GM23338 (cell line): ENCODE data around the gene C1QTNF4. TPM values are rescaled to one million over a fixed set of nuclear protein-coding genes. Genes with fewer than 3 reads are reported as not detected.
"Not testable (repeated sequence)": the region's sequence is repeated elsewhere in the genome, so short reads cannot be mapped to it uniquely, and the experiment has no call there.

Experiments
- ATAC-seq: fragments of 200-7000 bp; cut with Tn5 transposase; 3 replicates; pipeline ENCODE4 v1.9.1; 2020
- DNase-seq: peaks from one replicate; pipeline ENCODE4 v3.0.0-alpha.2; 2015; ENCODE audit warnings: low spot score
- H2AFZ ChIP-seq: fragments of 200-600 bp; sonication (generic); 2 replicates; pipeline ENCODE4 v1.8.0; 2016; ENCODE audit warnings: antibody characterized with exemption, mild to moderate bottlenecking, moderate library complexity
- H3F3A ChIP-seq: fragments of 200-600 bp; sonication (generic); replicated peaks from 2 replicates; pipeline ENCODE4 v1.8.0; 2017; ENCODE audit warnings: antibody characterized with exemption, mixed run types, low read depth
- H3K27ac ChIP-seq: fragments of 200-600 bp; sonication (generic); 2 replicates; pipeline ENCODE4 v1.6.1; 2016; ENCODE audit warnings: low read depth
- H3K27me3 ChIP-seq: fragments of 200-600 bp; sonication (generic); 2 replicates; pipeline ENCODE4 v1.8.0; 2016; ENCODE audit warnings: mild to moderate bottlenecking, mixed run types, moderate library complexity; ENCODE audit not compliant: insufficient read depth
- H3K36me3 ChIP-seq: fragments of 200-600 bp; sonication (generic); 2 replicates; pipeline ENCODE4 v1.8.0; 2016; ENCODE audit warnings: mild to moderate bottlenecking; ENCODE audit not compliant: insufficient read depth
- H3K4me1 ChIP-seq: fragments of 200-600 bp; sonication (generic); 2 replicates; pipeline ENCODE4 v1.8.0; 2016; ENCODE audit warnings: mild to moderate bottlenecking, moderate library complexity; ENCODE audit not compliant: insufficient read depth
- H3K4me2 ChIP-seq: fragments of 200-600 bp; sonication (generic); 2 replicates; pipeline ENCODE4 v1.7.1; 2017; ENCODE audit warnings: mixed run types
- H3K4me3 ChIP-seq: fragments of 200-600 bp; sonication (generic); 2 replicates; pipeline ENCODE4 v1.6.1; 2016; ENCODE audit warnings: mixed run types
- H3K79me2 ChIP-seq: fragments of 200-600 bp; sonication (generic); replicated peaks from 2 replicates; pipeline ENCODE4 v1.8.0; 2017; ENCODE audit warnings: mild to moderate bottlenecking; ENCODE audit not compliant: insufficient read depth
- H3K9me2 ChIP-seq: fragments of 200-600 bp; sonication (generic); 2 replicates; pipeline ENCODE4 v1.8.0; 2017; ENCODE audit not compliant: insufficient read depth
- H4K20me1 ChIP-seq: fragments of 200-600 bp; sonication (generic); replicated peaks from 2 replicates; pipeline ENCODE4 v1.8.0; 2017; ENCODE audit warnings: mild to moderate bottlenecking; ENCODE audit not compliant: insufficient read depth
- H3K27ac Mint-ChIP-seq: 2 replicates; pipeline ENCODE4 v1.8.0; 2020; ENCODE audit warnings: inconsistent platforms, mild to moderate bottlenecking, moderate library complexity, mixed read lengths
- H3K27me3 Mint-ChIP-seq: 3 replicates; pipeline ENCODE4 v1.8.0; 2022; ENCODE audit warnings: low read depth, mild to moderate bottlenecking, moderate library complexity, mixed read lengths, inconsistent platforms; ENCODE audit not compliant: insufficient read depth, poor library complexity
- H3K36me3 Mint-ChIP-seq: 3 replicates; pipeline ENCODE4 v1.8.0; 2021; ENCODE audit warnings: low read depth, mild to moderate bottlenecking, inconsistent platforms, moderate library complexity, mixed read lengths
- H3K4me1 Mint-ChIP-seq: 3 replicates; pipeline ENCODE4 v1.8.0; 2020; ENCODE audit warnings: mild to moderate bottlenecking, inconsistent platforms, mixed read lengths
- H3K4me3 Mint-ChIP-seq: 3 replicates; pipeline ENCODE4 v1.8.0; 2021; ENCODE audit warnings: moderate library complexity, mild to moderate bottlenecking, inconsistent platforms, mixed read lengths
- H3K9me3 Mint-ChIP-seq: 3 replicates; pipeline ENCODE4 v1.8.0; 2020; ENCODE audit warnings: moderate library complexity, mild to moderate bottlenecking, inconsistent platforms, mixed read lengths
- CREB1 ChIP-seq: fragments of 250-450 bp; sonication (Bioruptor Pico); IDR thresholded peaks from 2 replicates; pipeline ENCODE4 v1.5.0; 2020; ENCODE audit warnings: low read depth, mild to moderate bottlenecking, moderate library complexity
- EZH2 ChIP-seq: fragments of 200-600 bp; sonication (generic); IDR thresholded peaks from one replicate; pipeline ENCODE4 v1.8.0; 2017; ENCODE audit warnings: antibody characterized with exemption, mild to moderate bottlenecking, low read depth; ENCODE audit not compliant: unreplicated experiment
- JUNB ChIP-seq: IDR thresholded peaks from one replicate; pipeline ENCODE4 v1.6.1; 2016; ENCODE audit warnings: antibody characterized with exemption; ENCODE audit not compliant: unreplicated experiment
- POLR2AphosphoS5 ChIP-seq: IDR thresholded peaks from 2 replicates; pipeline ENCODE4 v1.6.1; 2016; ENCODE audit warnings: antibody characterized with exemption, low read depth
- STAT1 ChIP-seq: IDR thresholded peaks from one replicate; pipeline ENCODE4 v1.6.1; 2016; ENCODE audit warnings: antibody characterized with exemption; ENCODE audit not compliant: unreplicated experiment
- ZNF114 ChIP-seq: fragments of 250-450 bp; sonication (Bioruptor Pico); IDR thresholded peaks from 2 replicates; pipeline ENCODE4 v1.5.0; 2020; ENCODE audit warnings: mild to moderate bottlenecking, moderate library complexity
- polyA plus RNA-seq: library from polyadenylated mRNA; unstranded; fragments of >200 nt; fragmentation: Nextera tagmentation; extraction: Ambion mirVana; gene quantifications from 2 replicates; pipeline ENCODE4 v1.2.1, GENCODE V29; 2016
- total RNA-seq: library from RNA; depleted of rRNA; stranded (reverse); fragments of >200 nt; shearing (Covaris generic); gene quantifications from 2 replicates; pipeline ENCODE4 v1.2.3, GENCODE V29; 2014
- TF ChIP-seq, protein P1 (sequence below): IDR thresholded peaks from 2 replicates; pipeline ENCODE4 v1.6.1; 2016; ENCODE audit warnings: antibody characterized with exemption
- TF ChIP-seq, protein P2 (sequence below), 2 experiments: fragments of 200-600 bp in 1 of 2; sonication (generic) in 1 of 2; conservative IDR thresholded peaks; 2 replicates each; pipeline versions ENCODE4 v1.5.1 to v1.6.1; 2016 to 2017; ENCODE audit warnings: antibody characterized with exemption in 2 of 2, low read depth in 2 of 2, mild to moderate bottlenecking in 2 of 2, moderate library complexity in 1 of 2
- TF ChIP-seq, protein P3 (sequence below): IDR thresholded peaks from one replicate; pipeline ENCODE4 v1.6.1; 2018; ENCODE audit warnings: antibody characterized with exemption; ENCODE audit not compliant: unreplicated experiment

C1QTNF4 gene
- total and polyA plus RNA-seq, 2 experiments from 2014 or later: 5.2 to 6.6 TPM

DNA sequence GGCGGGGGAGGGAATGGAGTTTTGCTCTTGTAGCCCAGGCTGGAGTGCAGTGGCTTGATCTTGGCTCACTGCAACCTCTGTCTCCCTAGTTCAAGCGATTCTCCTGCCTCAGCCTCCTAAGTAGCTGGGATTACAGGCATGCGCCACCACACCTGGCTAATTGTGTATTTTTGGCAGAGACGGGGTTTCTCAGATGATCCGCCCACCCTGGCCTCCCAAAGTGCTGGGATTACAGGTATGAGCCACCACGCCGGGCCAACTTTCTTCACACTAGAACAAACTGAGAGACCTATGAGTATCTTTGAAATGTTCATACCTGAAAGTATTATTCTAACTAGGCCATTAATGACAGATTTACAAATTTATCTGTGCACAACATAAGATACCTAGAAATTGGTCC is 47.9 kb downstream of the C1QTNF4 start:
- H3K27me3 ChIP-seq, H3K4me3 Mint-ChIP-seq: not testable (repeated sequence)

DNA sequence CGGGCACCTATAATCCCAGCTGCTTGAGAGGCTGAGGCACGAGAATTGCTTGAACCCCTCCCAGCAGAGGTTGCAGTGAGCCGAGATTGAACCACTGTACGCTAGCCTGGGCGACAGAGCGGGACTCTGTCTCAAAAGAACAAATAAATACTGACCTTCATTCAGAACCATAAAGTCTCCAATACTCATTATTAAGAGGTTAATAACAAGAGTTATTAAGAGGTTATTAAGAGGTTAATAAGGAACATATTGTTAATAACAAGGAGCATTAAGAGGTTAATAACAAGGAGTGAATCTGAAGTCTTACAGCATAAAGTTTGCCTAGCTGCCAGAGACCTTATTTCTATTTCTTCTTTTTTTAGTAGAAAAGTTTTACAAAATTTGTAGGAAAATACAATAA is 48.9 kb downstream of the C1QTNF4 start:
- peaks cover 3% of the 10 kb centered on the region for H3K27me3 Mint-ChIP-seq
- TF ChIP-seq EZH2 (no peak), POLR2AphosphoS5 (no peak), JUNB (no peak), ZNF114 (CRISPR knock-in tag) (no peak), STAT1 (no peak), CREB1 (no peak)
- TF ChIP-seq, protein P1, sequence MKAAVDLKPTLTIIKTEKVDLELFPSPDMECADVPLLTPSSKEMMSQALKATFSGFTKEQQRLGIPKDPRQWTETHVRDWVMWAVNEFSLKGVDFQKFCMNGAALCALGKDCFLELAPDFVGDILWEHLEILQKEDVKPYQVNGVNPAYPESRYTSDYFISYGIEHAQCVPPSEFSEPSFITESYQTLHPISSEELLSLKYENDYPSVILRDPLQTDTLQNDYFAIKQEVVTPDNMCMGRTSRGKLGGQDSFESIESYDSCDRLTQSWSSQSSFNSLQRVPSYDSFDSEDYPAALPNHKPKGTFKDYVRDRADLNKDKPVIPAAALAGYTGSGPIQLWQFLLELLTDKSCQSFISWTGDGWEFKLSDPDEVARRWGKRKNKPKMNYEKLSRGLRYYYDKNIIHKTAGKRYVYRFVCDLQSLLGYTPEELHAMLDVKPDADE: no peak
- TF ChIP-seq, protein P2, sequence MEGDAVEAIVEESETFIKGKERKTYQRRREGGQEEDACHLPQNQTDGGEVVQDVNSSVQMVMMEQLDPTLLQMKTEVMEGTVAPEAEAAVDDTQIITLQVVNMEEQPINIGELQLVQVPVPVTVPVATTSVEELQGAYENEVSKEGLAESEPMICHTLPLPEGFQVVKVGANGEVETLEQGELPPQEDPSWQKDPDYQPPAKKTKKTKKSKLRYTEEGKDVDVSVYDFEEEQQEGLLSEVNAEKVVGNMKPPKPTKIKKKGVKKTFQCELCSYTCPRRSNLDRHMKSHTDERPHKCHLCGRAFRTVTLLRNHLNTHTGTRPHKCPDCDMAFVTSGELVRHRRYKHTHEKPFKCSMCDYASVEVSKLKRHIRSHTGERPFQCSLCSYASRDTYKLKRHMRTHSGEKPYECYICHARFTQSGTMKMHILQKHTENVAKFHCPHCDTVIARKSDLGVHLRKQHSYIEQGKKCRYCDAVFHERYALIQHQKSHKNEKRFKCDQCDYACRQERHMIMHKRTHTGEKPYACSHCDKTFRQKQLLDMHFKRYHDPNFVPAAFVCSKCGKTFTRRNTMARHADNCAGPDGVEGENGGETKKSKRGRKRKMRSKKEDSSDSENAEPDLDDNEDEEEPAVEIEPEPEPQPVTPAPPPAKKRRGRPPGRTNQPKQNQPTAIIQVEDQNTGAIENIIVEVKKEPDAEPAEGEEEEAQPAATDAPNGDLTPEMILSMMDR (conservative IDR thresholded peaks at IDR 0.05; ENCODE audit: low read depth in 2 of 2): no peak
- TF ChIP-seq, protein P3, sequence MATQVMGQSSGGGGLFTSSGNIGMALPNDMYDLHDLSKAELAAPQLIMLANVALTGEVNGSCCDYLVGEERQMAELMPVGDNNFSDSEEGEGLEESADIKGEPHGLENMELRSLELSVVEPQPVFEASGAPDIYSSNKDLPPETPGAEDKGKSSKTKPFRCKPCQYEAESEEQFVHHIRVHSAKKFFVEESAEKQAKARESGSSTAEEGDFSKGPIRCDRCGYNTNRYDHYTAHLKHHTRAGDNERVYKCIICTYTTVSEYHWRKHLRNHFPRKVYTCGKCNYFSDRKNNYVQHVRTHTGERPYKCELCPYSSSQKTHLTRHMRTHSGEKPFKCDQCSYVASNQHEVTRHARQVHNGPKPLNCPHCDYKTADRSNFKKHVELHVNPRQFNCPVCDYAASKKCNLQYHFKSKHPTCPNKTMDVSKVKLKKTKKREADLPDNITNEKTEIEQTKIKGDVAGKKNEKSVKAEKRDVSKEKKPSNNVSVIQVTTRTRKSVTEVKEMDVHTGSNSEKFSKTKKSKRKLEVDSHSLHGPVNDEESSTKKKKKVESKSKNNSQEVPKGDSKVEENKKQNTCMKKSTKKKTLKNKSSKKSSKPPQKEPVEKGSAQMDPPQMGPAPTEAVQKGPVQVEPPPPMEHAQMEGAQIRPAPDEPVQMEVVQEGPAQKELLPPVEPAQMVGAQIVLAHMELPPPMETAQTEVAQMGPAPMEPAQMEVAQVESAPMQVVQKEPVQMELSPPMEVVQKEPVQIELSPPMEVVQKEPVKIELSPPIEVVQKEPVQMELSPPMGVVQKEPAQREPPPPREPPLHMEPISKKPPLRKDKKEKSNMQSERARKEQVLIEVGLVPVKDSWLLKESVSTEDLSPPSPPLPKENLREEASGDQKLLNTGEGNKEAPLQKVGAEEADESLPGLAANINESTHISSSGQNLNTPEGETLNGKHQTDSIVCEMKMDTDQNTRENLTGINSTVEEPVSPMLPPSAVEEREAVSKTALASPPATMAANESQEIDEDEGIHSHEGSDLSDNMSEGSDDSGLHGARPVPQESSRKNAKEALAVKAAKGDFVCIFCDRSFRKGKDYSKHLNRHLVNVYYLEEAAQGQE: no peak

More for the DNA sequence above, 47.9 kb downstream of the C1QTNF4 start:
- peaks cover 19% of the 10 kb centered on the region for H3K4me1 Mint-ChIP-seq
- not testable (repeated sequence) for H3K9me3 Mint-ChIP-seq, ATAC-seq, H3K36me3 ChIP-seq, H3K4me3 ChIP-seq, H3K27me3 Mint-ChIP-seq, H3F3A ChIP-seq, DNase-seq, H2AFZ ChIP-seq, H3K27ac Mint-ChIP-seq, H3K9me2 ChIP-seq, H3K4me2 ChIP-seq
- Histone ChIP-seq H3K27ac (0 out of 2 replicates have a peak overlapping the region, but pooled peaks have one; percentile 43), H3K4me1 (peaks cover 26% of the 10 kb centered on the region), H3K79me2 (peaks cover 100% of the 10 kb centered on the region), H4K20me1 (peaks cover 91% of the 10 kb centered on the region)
- peaks cover 25% of the 10 kb centered on the region for H3K36me3 Mint-ChIP-seq

More for the DNA sequence above, 48.9 kb downstream of the C1QTNF4 start:
- no peak for ATAC-seq
- no peaks in the 10 kb centered on the region; the same call in 2 of the 3 replicates for H3K9me3 Mint-ChIP-seq
- peaks cover 92% of the 10 kb centered on the region for H4K20me1 ChIP-seq
- H3K36me3 ChIP-seq: no peaks in the 10 kb centered on the region
- H3K36me3 Mint-ChIP-seq: peaks cover 23% of the 10 kb centered on the region
- no peak overlapping the region for H2AFZ ChIP-seq
- no peaks in the 10 kb centered on the region for H3K27me3 ChIP-seq
- peaks cover 100% of the 10 kb centered on the region for H3K79me2 ChIP-seq
- no peaks in the 10 kb centered on the region for H3K9me2 ChIP-seq
- H3K4me3 Mint-ChIP-seq: no peak overlapping the region
- no peak overlapping the region for H3K4me3 ChIP-seq
- H3K4me1 ChIP-seq: peaks cover 27% of the 10 kb centered on the region
- H3K4me2 ChIP-seq: no peak overlapping the region
- H3K27ac ChIP-seq: 0 out of 2 replicates have a peak overlapping the region, but pooled peaks have one; percentile 41
- no peak overlapping the region for H3K27ac Mint-ChIP-seq
- peaks cover 20% of the 10 kb centered on the region; the same call in 2 of the 3 replicates for H3K4me1 Mint-ChIP-seq
- no peak for DNase-seq
- peaks cover 5% of the 10 kb centered on the region; the same call in 1 of the 2 replicates for H3F3A ChIP-seq
